Fibroblast of lung (primary cell): ENCODE data around the gene EPHB1.

Experiments
- CTCF ChIP-seq, 2 donors: IDR thresholded peaks in 1 of 2; conservative IDR thresholded peaks in 1 of 2; 1 replicate in 1 of 2; 2 replicates in 1 of 2; pipeline ENCODE4 v1.5.1; 2011 to 2012; ENCODE audit warnings: low read length in 2 of 2, control low read depth in 1 of 2, inconsistent platforms in 1 of 2, low read depth in 1 of 2, mild to moderate bottlenecking in 1 of 2
- EZH2 ChIP-seq: IDR thresholded peaks from 2 replicates; pipeline ENCODE4 v1.5.1; 2012; ENCODE audit warnings: low read length, control low read depth, mild to moderate bottlenecking; ENCODE audit errors: missing control alignments

- TF ChIP-seq CTCF (conservative IDR thresholded peaks at IDR 0.05 in 1 of 2, IDR thresholded peaks at IDR 0.05 in 1 of 2; ENCODE audit: low read depth in 1 of 2, low read length in 2 of 2) (no peak), EZH2 (no peak)
Observed at GRCh38 chr3:134836921-134837320, 41.9 kb downstream of the EPHB1 start.
